ENCODE data around the gene RGP1.

DNA sequence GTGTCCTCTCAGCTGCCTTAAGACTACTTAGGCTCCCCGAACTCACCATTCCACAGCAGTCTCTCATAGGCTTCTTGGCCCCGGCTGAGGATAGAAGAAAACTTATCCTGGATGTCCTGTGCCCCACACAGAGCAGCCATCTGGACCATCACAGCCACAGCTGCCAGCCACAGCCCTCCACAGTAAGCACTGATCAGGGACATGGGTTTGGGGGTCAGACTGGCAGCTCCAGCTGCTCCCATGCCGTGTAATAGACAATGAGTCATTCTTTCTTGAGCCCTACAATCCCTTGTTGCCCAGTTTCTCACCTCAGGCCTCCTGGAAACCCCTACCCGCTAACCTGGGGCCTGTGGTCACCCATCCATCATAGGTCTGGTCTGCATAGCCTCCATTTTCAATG, 10.9 kb upstream of the RGP1 start:
- TF ChIP-seq, protein P1, sequence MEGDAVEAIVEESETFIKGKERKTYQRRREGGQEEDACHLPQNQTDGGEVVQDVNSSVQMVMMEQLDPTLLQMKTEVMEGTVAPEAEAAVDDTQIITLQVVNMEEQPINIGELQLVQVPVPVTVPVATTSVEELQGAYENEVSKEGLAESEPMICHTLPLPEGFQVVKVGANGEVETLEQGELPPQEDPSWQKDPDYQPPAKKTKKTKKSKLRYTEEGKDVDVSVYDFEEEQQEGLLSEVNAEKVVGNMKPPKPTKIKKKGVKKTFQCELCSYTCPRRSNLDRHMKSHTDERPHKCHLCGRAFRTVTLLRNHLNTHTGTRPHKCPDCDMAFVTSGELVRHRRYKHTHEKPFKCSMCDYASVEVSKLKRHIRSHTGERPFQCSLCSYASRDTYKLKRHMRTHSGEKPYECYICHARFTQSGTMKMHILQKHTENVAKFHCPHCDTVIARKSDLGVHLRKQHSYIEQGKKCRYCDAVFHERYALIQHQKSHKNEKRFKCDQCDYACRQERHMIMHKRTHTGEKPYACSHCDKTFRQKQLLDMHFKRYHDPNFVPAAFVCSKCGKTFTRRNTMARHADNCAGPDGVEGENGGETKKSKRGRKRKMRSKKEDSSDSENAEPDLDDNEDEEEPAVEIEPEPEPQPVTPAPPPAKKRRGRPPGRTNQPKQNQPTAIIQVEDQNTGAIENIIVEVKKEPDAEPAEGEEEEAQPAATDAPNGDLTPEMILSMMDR (IDR thresholded peaks at IDR 0.05), result no peak
- no peak for TF ChIP-seq POLR2A (IDR thresholded peaks at IDR 0.05)

Measured in stomach (tissue), 4 donors.